Breast epithelium (tissue), 4 donors: ENCODE results near the gene EGFLAM. TPM values are rescaled to one million over a fixed set of nuclear protein-coding genes. Genes with fewer than 3 reads are reported as not detected.

ENCODE experiments used
- DNase-seq, 2 donors: peaks; one replicate each; pipeline ENCODE4 v3.0.0-alpha.2; 2019; ENCODE audit warnings: low spot score in 2 of 2
- H3K27ac ChIP-seq, 2 donors: fragments of 200-600 bp; sonication (generic) in 1 of 2; one replicate each; pipeline ENCODE4 v1.5.1; 2016 to 2019; ENCODE audit warnings: mild to moderate bottlenecking in 1 of 2
- H3K27me3 ChIP-seq, 2 donors: fragments of 200-600 bp; sonication (generic) in 1 of 2; one replicate each; pipeline versions ENCODE4 v1.5.1 to v1.6.0; 2017 to 2019; ENCODE audit warnings: control low read depth in 1 of 2, mild to moderate bottlenecking in 1 of 2
- H3K36me3 ChIP-seq: fragments of 200-600 bp; one replicate; pipeline ENCODE4 v1.5.1; 2019
- H3K4me1 ChIP-seq, 2 donors: fragments of 200-600 bp; sonication (generic); one replicate each; pipeline ENCODE4 v1.5.1; 2016 to 2019; ENCODE audit warnings: control low read depth in 1 of 2
- H3K4me3 ChIP-seq, 3 donors: fragments of 200-600 bp; sonication (generic); 1 replicate in 2 of 3; 2 replicates in 1 of 3; pipeline ENCODE4 v1.5.1; 2016 to 2019; ENCODE audit warnings: mild to moderate bottlenecking in 3 of 3, moderate library complexity in 2 of 3
- H3K9me3 ChIP-seq, 2 donors: fragments of 200-600 bp; sonication (generic) in 1 of 2; one replicate each; pipeline ENCODE4 v1.5.1; 2016 to 2019; ENCODE audit warnings: control low read depth in 1 of 2
- POLR2A ChIP-seq: fragments of 450-650 bp; IDR thresholded peaks from one replicate; pipeline ENCODE4 v1.6.1; 2016; ENCODE audit warnings: antibody characterized with exemption, mild to moderate bottlenecking, moderate library complexity
- POLR2AphosphoS5 ChIP-seq, 3 donors: sonication (generic); formaldehyde crosslinking; IDR thresholded peaks; one replicate each; pipeline ENCODE4 v1.6.1; 2017; ENCODE audit warnings: antibody characterized with exemption in 3 of 3
- intact Hi-C: fragments of 100-400 bp; cut with DNase I; formaldehyde crosslinking; loops from one replicate; pipeline ENCODE4 v1.15.1; 2023; ENCODE audit warnings: low total_unique reads
- total RNA-seq, 3 donors: library from RNA; depleted of rRNA; stranded (reverse); fragments of >200 nt; gene quantifications; one replicate each; pipeline ENCODE4 v1.1.0, GENCODE V29; 2016
- TF ChIP-seq, protein P1 (sequence below), 3 donors: fragments of 450-650 bp; IDR thresholded peaks; one replicate each; pipeline ENCODE4 v1.5.1; 2016 to 2017; ENCODE audit warnings: antibody characterized with exemption in 3 of 3, mild to moderate bottlenecking in 3 of 3, moderate library complexity in 3 of 3

Gene EGFLAM
- total RNA-seq, 3 donors from 2014 or later, result 19.5 to 31.5 (median 30.5) TPM

- H3K9me3 ChIP-seq, result no peaks in the 10 kb centered on the region
- TF ChIP-seq POLR2AphosphoS5 (IDR thresholded peaks at IDR 0.05), result no peak
- no peak for TF ChIP-seq POLR2A
- TF ChIP-seq, protein P1, sequence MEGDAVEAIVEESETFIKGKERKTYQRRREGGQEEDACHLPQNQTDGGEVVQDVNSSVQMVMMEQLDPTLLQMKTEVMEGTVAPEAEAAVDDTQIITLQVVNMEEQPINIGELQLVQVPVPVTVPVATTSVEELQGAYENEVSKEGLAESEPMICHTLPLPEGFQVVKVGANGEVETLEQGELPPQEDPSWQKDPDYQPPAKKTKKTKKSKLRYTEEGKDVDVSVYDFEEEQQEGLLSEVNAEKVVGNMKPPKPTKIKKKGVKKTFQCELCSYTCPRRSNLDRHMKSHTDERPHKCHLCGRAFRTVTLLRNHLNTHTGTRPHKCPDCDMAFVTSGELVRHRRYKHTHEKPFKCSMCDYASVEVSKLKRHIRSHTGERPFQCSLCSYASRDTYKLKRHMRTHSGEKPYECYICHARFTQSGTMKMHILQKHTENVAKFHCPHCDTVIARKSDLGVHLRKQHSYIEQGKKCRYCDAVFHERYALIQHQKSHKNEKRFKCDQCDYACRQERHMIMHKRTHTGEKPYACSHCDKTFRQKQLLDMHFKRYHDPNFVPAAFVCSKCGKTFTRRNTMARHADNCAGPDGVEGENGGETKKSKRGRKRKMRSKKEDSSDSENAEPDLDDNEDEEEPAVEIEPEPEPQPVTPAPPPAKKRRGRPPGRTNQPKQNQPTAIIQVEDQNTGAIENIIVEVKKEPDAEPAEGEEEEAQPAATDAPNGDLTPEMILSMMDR (IDR thresholded peaks at IDR 0.05), result no peak
- no peaks in the 10 kb centered on the region for H3K27me3 ChIP-seq
- no peaks in the 10 kb centered on the region for H3K36me3 ChIP-seq
- H3K4me1 ChIP-seq, result no peaks in the 10 kb centered on the region
- no peak for DNase-seq
- H3K27ac ChIP-seq, result no peak overlapping the region
- intact Hi-C loops, result no loop called here
- no peak overlapping the region for H3K4me3 ChIP-seq
These were observed 31.8 kb downstream of the EGFLAM start for GRCh38 chr5:38290028-38290653.

GRCh38 chr5:38291355-38291754, 33.0 kb downstream of the EGFLAM start:
- TF ChIP-seq POLR2A, result no peak
- no peak for TF ChIP-seq POLR2AphosphoS5 (IDR thresholded peaks at IDR 0.05)
- TF ChIP-seq, protein P1 (IDR thresholded peaks at IDR 0.05), result no peak
- H3K4me1 ChIP-seq, result no peaks in the 10 kb centered on the region
- H3K27me3 ChIP-seq, result no peaks in the 10 kb centered on the region
- H3K27ac ChIP-seq, result no peak overlapping the region
- H3K36me3 ChIP-seq, result no peaks in the 10 kb centered on the region
- DNase-seq, result no peak
- no peak overlapping the region for H3K4me3 ChIP-seq
- no peaks in the 10 kb centered on the region for H3K9me3 ChIP-seq
- intact Hi-C loops, result no loop called here

DNA sequence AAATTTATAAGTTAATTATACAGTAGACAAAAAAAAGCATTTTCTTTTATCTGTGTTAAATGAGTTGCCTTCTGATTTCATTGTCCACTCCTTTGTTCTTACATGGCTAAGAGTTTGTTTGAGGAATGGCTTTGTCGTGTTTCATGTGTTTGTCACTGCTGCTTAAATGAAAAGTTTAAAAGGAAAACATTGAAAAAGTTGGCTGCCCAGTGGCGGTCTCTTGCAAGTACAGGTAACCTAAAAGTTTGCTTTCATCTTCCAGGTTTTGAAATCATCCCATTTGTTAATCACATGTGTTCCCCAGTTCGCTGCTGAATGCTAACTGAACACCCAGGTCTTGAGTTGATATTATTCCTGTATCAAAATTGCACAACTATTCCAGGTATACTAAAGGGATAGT, 33.9 kb downstream of the EGFLAM start:
- H3K9me3 ChIP-seq, result no peaks in the 10 kb centered on the region
- no peak overlapping the region for H3K27ac ChIP-seq
- H3K4me1 ChIP-seq, result no peaks in the 10 kb centered on the region
- no peaks in the 10 kb centered on the region for H3K27me3 ChIP-seq
- no peak overlapping the region for H3K4me3 ChIP-seq
- TF ChIP-seq POLR2AphosphoS5 (IDR thresholded peaks at IDR 0.05), result no peak
- TF ChIP-seq POLR2A, result no peak
- TF ChIP-seq, protein P1 (IDR thresholded peaks at IDR 0.05), result no peak
- intact Hi-C loops, result no loop called here
- no peak for DNase-seq
- no peaks in the 10 kb centered on the region for H3K36me3 ChIP-seq

- TF ChIP-seq POLR2AphosphoS5 (IDR thresholded peaks at IDR 0.05) (no peak), POLR2A (no peak)
- TF ChIP-seq, protein P1 (IDR thresholded peaks at IDR 0.05), result no peak
- Histone ChIP-seq H3K27me3 (no peaks in the 10 kb centered on the region), H3K4me3 (no peak overlapping the region), H3K4me1 (no peaks in the 10 kb centered on the region), H3K27ac (no peak overlapping the region), H3K9me3 (no peaks in the 10 kb centered on the region), H3K36me3 (no peaks in the 10 kb centered on the region)
- intact Hi-C loops, result no loop called here
- no peak for DNase-seq
These were observed 37.4 kb downstream of the EGFLAM start for GRCh38 chr5:38295751-38296150.

DNA sequence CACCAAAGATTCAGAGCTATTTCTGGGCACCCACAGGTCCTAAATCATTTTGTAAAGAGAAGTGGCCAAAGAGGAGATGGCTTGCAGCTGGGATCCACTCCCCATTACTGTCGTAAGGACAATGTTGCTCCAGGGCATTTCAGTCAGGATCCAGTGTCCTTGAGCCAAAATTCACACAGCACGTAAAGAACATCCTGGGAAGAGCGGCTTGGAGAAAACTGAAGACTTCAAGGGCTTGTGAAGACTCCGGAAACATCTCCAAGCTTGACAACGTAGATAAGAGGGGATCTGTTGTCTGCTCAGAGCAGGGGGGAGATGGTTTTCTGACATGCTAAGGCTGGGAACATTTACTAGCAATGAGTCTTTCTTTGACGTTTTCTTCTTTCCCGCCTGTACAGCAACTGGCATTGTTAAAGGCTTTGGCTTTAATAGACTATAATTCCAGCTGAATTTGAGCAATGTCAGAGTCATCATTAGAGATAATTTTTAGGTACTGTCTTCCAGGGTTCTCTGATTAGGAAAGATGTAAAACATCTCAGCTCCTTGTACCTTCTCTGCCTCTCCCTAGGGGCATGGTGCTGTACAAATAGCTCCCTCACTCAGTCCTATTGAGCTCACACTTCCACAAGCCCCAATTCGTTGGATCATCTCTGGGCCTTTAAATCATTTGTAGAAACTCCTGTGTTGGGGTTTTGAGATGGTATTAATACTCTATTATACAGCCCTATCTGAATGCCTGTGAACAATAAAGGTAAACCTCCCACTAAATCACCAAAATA, 39.7 kb downstream of the EGFLAM start:
- Histone ChIP-seq H3K9me3 (peaks cover 0 to 5% of the 10 kb centered on the region in 2 donors), H3K4me3 (no peak overlapping the region), H3K27me3 (no peaks in the 10 kb centered on the region), H3K27ac (no peak overlapping the region), H3K4me1 (no peaks in the 10 kb centered on the region), H3K36me3 (no peaks in the 10 kb centered on the region)
- no peak for DNase-seq
- intact Hi-C loops, result no loop called here
- TF ChIP-seq, protein P1 (IDR thresholded peaks at IDR 0.05), result no peak
